A204.1 (cell line): ENCODE results near the gene GNGT1.
"Not testable (repeated sequence)": the region's sequence is repeated elsewhere in the genome, so short reads cannot be mapped to it uniquely, and the experiment has no call there.

ENCODE experiments used
- FAIRE-seq: peaks from 2 replicates; lab custom pipeline; 2012; peaks lifted over from hg19 to GRCh38; lab: Jason Lieb, UNC

The GNGT1 gene

GRCh38 chr7:93910076-93910994 lies 4.0 kb downstream of the GNGT1 start:
- FAIRE-seq = no peak

GRCh38 chr7:93911242-93911641 lies 4.9 kb downstream of the GNGT1 start:
- not testable (repeated sequence) for FAIRE-seq

GRCh38 chr7:93911661-93912060 lies 5.3 kb downstream of the GNGT1 start:
- FAIRE-seq = not testable (repeated sequence)

- no peak for FAIRE-seq
Observed at GRCh38 chr7:93913197-93913596, 6.8 kb downstream of the GNGT1 start.

- no peak for FAIRE-seq
Observed at GRCh38 chr7:93914581-93915066, 8.3 kb downstream of the GNGT1 start.

- FAIRE-seq = not testable (repeated sequence)
Observed at GRCh38 chr7:93915206-93915842, 9.0 kb downstream of the GNGT1 start.

- FAIRE-seq = not testable (repeated sequence)
Observed at GRCh38 chr7:93915888-93916287, 9.5 kb downstream of the GNGT1 start.

- not testable (repeated sequence) for FAIRE-seq
Observed at GRCh38 chr7:93916315-93916714, 9.9 kb downstream of the GNGT1 start.

- FAIRE-seq = no peak
Observed at GRCh38 chr7:93920496-93921182, 14.3 kb downstream of the GNGT1 start.

GRCh38 chr7:93921186-93921585 lies 14.8 kb downstream of the GNGT1 start:
- FAIRE-seq = no peak

- FAIRE-seq = no peak
Observed at GRCh38 chr7:93921607-93922566, 15.5 kb downstream of the GNGT1 start, which contains the start of gene GNG11. Gene GNG11 (plus strand): TSS chr7:93921735. CDS start chr7:93922138, 403 bp downstream.

- FAIRE-seq = no peak
Observed at GRCh38 chr7:93923296-93923695, 16.9 kb downstream of the GNGT1 start.

GRCh38 chr7:93923942-93924341 lies 17.6 kb downstream of the GNGT1 start:
- no peak for FAIRE-seq

GRCh38 chr7:93926800-93927199 lies 20.4 kb downstream of the GNGT1 start:
- no peak for FAIRE-seq

GRCh38 chr7:93927585-93927984 lies 21.2 kb downstream of the GNGT1 start:
- FAIRE-seq = no peak

GRCh38 chr7:93931655-93932054 lies 25.3 kb downstream of the GNGT1 start:
- no peak for FAIRE-seq

- no peak for FAIRE-seq
Observed at GRCh38 chr7:93933156-93933555, 26.8 kb downstream of the GNGT1 start.

GRCh38 chr7:93935102-93935501 lies 28.7 kb downstream of the GNGT1 start:
- FAIRE-seq = no peak

- no peak for FAIRE-seq
Observed at GRCh38 chr7:93937818-93938217, 31.5 kb downstream of the GNGT1 start.

- no peak for FAIRE-seq
Observed at GRCh38 chr7:93938293-93938692, 31.9 kb downstream of the GNGT1 start.

- FAIRE-seq = no peak
Observed at GRCh38 chr7:93941945-93942344, 35.6 kb downstream of the GNGT1 start.
